ENCODE results near the gene PXMP4.

DNA sequence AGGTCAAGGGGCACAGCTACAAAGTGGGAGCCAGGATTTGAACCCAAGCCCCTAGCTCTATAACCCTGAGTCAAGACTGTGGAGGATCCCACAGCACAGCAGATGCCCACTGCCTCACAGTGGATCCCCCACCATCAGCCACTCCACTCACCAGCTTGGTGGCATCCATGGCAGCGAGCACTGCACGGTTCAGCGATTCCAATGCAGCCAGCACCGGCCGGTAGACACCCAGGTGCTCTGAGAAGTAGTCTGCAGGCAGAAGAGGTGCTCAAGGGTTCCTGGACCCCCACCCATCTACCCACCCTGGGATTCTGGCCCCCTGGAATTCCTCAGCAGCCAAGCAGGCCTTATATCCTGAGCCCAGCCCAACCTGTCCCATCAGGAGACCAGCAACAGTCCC is 50.9 kb downstream of the PXMP4 start:
- no peak for TF ChIP-seq CTCF (IDR thresholded peaks at IDR 0.05)
- TF ChIP-seq POLR2AphosphoS5 (IDR thresholded peaks at IDR 0.05; ENCODE audit: low read depth, low read length), result no peak
